Heart left ventricle (tissue), 16 donors: ENCODE results near the gene ARHGAP5. TPM values are rescaled to one million over a fixed set of nuclear protein-coding genes. Genes with fewer than 3 reads are reported as not detected.
"Not testable (repeated sequence)": the region's sequence is repeated elsewhere in the genome, so short reads cannot be mapped to it uniquely, and the experiment has no call there.

Experiments
- ATAC-seq, 4 donors: fragments of 200-7000 bp; cut with Tn5 transposase; one replicate each; pipeline ENCODE4 v1.9.1; 2020 to 2022; ENCODE audit warnings: moderate library complexity in 4 of 4, mild to moderate bottlenecking in 3 of 4, moderate number of reproducible peaks in 1 of 4
- DNase-seq, 5 donors: peaks; one replicate each; pipeline ENCODE4 v3.0.0-alpha.2; 2020
- H3K27ac ChIP-seq, 12 donors: fragments of 200-600 bp; sonication (generic) in 4 of 12; one replicate each; pipeline versions ENCODE4 v1.5.0 to v1.8.0; 2016 to 2022; ENCODE audit warnings: mild to moderate bottlenecking in 2 of 12
- H3K27me3 ChIP-seq, 9 donors: fragments of 200-600 bp; sonication (generic) in 2 of 9; one replicate each; pipeline versions ENCODE4 v1.5.1 to v1.8.0; 2016 to 2022; ENCODE audit warnings: mild to moderate bottlenecking in 3 of 9
- H3K36me3 ChIP-seq, 9 donors: fragments of 200-600 bp; sonication (generic) in 2 of 9; one replicate each; pipeline versions ENCODE4 v1.5.0 to v1.8.0; 2018 to 2022; ENCODE audit warnings: mild to moderate bottlenecking in 2 of 9
- H3K4me1 ChIP-seq, 12 donors: fragments of 200-600 bp; sonication (generic) in 4 of 12; one replicate each; pipeline versions ENCODE4 v1.5.0 to v1.8.0; 2016 to 2022; ENCODE audit warnings: mild to moderate bottlenecking in 3 of 12
- H3K4me3 ChIP-seq, 12 donors: fragments of 200-600 bp; sonication (generic) in 4 of 12; one replicate each; pipeline versions ENCODE4 v1.5.0 to v1.8.0; 2017 to 2022; ENCODE audit warnings: mild to moderate bottlenecking in 9 of 12, moderate library complexity in 4 of 12
- H3K9me3 ChIP-seq, 12 donors: fragments of 200-600 bp; sonication (generic) in 4 of 12; one replicate each; pipeline versions ENCODE4 v1.5.0 to v1.8.0; 2016 to 2022; ENCODE audit warnings: mild to moderate bottlenecking in 1 of 12
- CTCF ChIP-seq, 12 donors: fragments of 200-600 bp; sonication (generic) in 4 of 12; IDR thresholded peaks; one replicate each; pipeline versions ENCODE4 v1.5.0 to v1.8.0; 2018 to 2022; ENCODE audit warnings: antibody characterized with exemption in 12 of 12, mild to moderate bottlenecking in 5 of 12
- POLR2A ChIP-seq, 2 donors: fragments of 450-650 bp; IDR thresholded peaks; one replicate each; pipeline ENCODE4 v1.6.1; 2017; ENCODE audit warnings: antibody characterized with exemption in 2 of 2, mild to moderate bottlenecking in 2 of 2, moderate library complexity in 2 of 2
- WGBS, 4 donors: extraction: QIAGEN DNeasy Blood & Tissue Kit in 2 of 4; methylation state at CpG; one replicate each; pipeline versions ENCODE4 v1.1.5 to v1.1.7; 2013 to 2018; 5-methylcytosine and 5-hydroxymethylcytosine counted together
- intact Hi-C, 10 donors: fragments of 100-400 bp; cut with DNase I; formaldehyde crosslinking; loops; one replicate each; pipeline versions ENCODE4 v1.11.1 to v1.14.2; 2022
- polyA plus RNA-seq, 2 donors: library from polyadenylated mRNA; stranded (reverse); fragments of 200-250 nt; gene quantifications; one replicate each; pipeline ENCODE4 v1.2.3, GENCODE V29; 2013
- total RNA-seq, 9 donors: library from RNA; depleted of rRNA in 2 of 9; stranded (reverse); fragments of >200 nt in 2 of 9; fragmentation: NEBNext Ultra II Directional in 3 of 9; extraction: Animal tissue kit (Norgen Biotek cat#: 25700) in 3 of 9; gene quantifications; one replicate each; pipeline versions ENCODE4 v1.1.0 to v1.2.4, GENCODE V29; 2016 to 2023
- donor health status: ischemic (EF 13 %, LVEDD 7.1; RV severe dilation, severe dysfunction).
- donor health status: healthy with polysubstance abuse.
- donor health status: DM: no; HTN: yes; CAD: no.
- donor health status: DM: no; HTN: no; CAD: no.
- donor health status: ischemic (EF 25% LVEDD 6.9; RV normal size, moderate dysfunction).
- donor health status: ischemic (EF 25% LVEDD 5.7; RV mildly dilated, moderate dysfunction).
- donor health status: healthy.
- donor health status: DM: yes; HTN: yes; CAD: no.
- donor health status: ischemic (EF 35%, LVEDD 5.7; RV mildly dilated, moderate dysfunction).
- donor health status: nonischemic (EF 11% LVEDD 7.7; RV severe dilation, severe dysfunction).
- donor health status: DM: yes; HTN: yes; CAD: no.
- donor health status: PGD.
- donor health status: ischemic (EF 29% LVEDD 5.4; RV normal size, mild dysfunction).
- donor health status: nonischemic (EF 23%, LVEDD 6.1; RV moderate dilation, normal function).

Gene ARHGAP5
- total and polyA plus RNA-seq, 11 donors: 21.0 to 277 (median 243) TPM

GRCh38 chr14:32121948-32122347 lies 44.8 kb downstream of the ARHGAP5 start:
- Histone ChIP-seq H3K4me1 (peaks cover 0 to 19% (median 6%) of the 10 kb centered on the region in 12 donors), H3K9me3 (peaks cover 0 to 12% (median 0%) of the 10 kb centered on the region in 12 donors), H3K4me3 (no peak overlapping the region), H3K27me3 (no peaks in the 10 kb centered on the region), H3K36me3 (peaks cover 0 to 49% (median 8%) of the 10 kb centered on the region in 9 donors), H3K27ac (no peak overlapping the region)
- intact Hi-C loops: no loop called here
- TF ChIP-seq POLR2A (IDR thresholded peaks at IDR 0.05) (no peak), CTCF (IDR thresholded peaks at IDR 0.05) (no peak)
- 91 to 100% (median 95%) methylated on average over 1 of the region's 1 CpG for WGBS, 4 donors
- DNase-seq: no peak
- no peak for ATAC-seq

- ATAC-seq, H3K4me3 ChIP-seq, intact Hi-C loops, DNase-seq, H3K27ac ChIP-seq, H3K27me3 ChIP-seq: not testable (repeated sequence)
- H3K9me3 ChIP-seq: peaks cover 0 to 14% (median 0%) of the 10 kb centered on the region in 12 donors
- H3K36me3 ChIP-seq: peaks cover 0 to 34% (median 0%) of the 10 kb centered on the region in 9 donors
- WGBS, 4 donors: 76 to 92% (median 86%) methylated on average over 4 to 10 of the region's 13 CpGs
- H3K4me1 ChIP-seq: peaks cover 0 to 35% (median 23%) of the 10 kb centered on the region in 12 donors
These were observed 50.0 kb downstream of the ARHGAP5 start for GRCh38 chr14:32126899-32127730.

GRCh38 chr14:32127731-32128654 lies 50.9 kb downstream of the ARHGAP5 start:
- peaks cover 0 to 35% (median 20%) of the 10 kb centered on the region in 12 donors for H3K4me1 ChIP-seq
- DNase-seq (peak in 1 of 5 donors; percentile 34), ATAC-seq (peak; percentile 60 to 80 (median 74))
- WGBS, 4 donors: 86 to 93% (median 92%) methylated on average over 24 to 57 of the region's 57 CpGs
- peaks cover 0 to 32% (median 0%) of the 10 kb centered on the region in 9 donors for H3K36me3 ChIP-seq
- H3K27ac ChIP-seq: peak overlapping the region in 9 of 12 donors; percentile 31 to 61 (median 52)
- peaks cover 0 to 17% (median 0%) of the 10 kb centered on the region in 12 donors for H3K9me3 ChIP-seq
- H3K27me3 ChIP-seq, intact Hi-C loops, H3K4me3 ChIP-seq: not testable (repeated sequence)

GRCh38 chr14:32128703-32129102 lies 51.6 kb downstream of the ARHGAP5 start:
- peaks cover 0 to 17% (median 0%) of the 10 kb centered on the region in 12 donors for H3K9me3 ChIP-seq
- no peaks in the 10 kb centered on the region for H3K27me3 ChIP-seq
- TF ChIP-seq CTCF (IDR thresholded peaks at IDR 0.05) (no peak), POLR2A (IDR thresholded peaks at IDR 0.05) (no peak)
- ATAC-seq (peak in 2 of 4 donors; percentile 30 to 63), DNase-seq (no peak)
- H3K4me1 ChIP-seq: peaks cover 0 to 34% (median 17%) of the 10 kb centered on the region in 12 donors
- no peak overlapping the region for H3K4me3 ChIP-seq
- 44 to 69% (median 53%) methylated on average over 1 of the region's 1 CpG for WGBS, 4 donors
- peak overlapping the region in 10 of 12 donors; percentile 28 to 61 (median 50) for H3K27ac ChIP-seq
- peaks cover 0 to 32% (median 0%) of the 10 kb centered on the region in 9 donors for H3K36me3 ChIP-seq
- intact Hi-C loops: no loop called here
